GM19240 (cell line): ENCODE data around the gene SMOC1.

ENCODE experiments used
- DNase-seq: peaks from one replicate; pipeline ENCODE4 v3.0.0; 2011; ENCODE audit warnings: low spot score; ENCODE audit not compliant: insufficient read length

SMOC1 gene

GRCh38 chr14:69938751-69939150 lies 59.5 kb downstream of the SMOC1 start:
- DNase-seq, result no peak

GRCh38 chr14:69941768-69942742 lies 62.8 kb downstream of the SMOC1 start:
- DNase-seq, result no peak

GRCh38 chr14:69943084-69943780 lies 64.0 kb downstream of the SMOC1 start:
- DNase-seq, result no peak

- DNase-seq, result no peak
These were observed 66.1 kb downstream of the SMOC1 start for GRCh38 chr14:69945347-69945746.

- DNase-seq, result no peak
These were observed 66.7 kb downstream of the SMOC1 start for GRCh38 chr14:69945912-69946311.

GRCh38 chr14:69948351-69948750 lies 69.1 kb downstream of the SMOC1 start:
- no peak for DNase-seq

DNA sequence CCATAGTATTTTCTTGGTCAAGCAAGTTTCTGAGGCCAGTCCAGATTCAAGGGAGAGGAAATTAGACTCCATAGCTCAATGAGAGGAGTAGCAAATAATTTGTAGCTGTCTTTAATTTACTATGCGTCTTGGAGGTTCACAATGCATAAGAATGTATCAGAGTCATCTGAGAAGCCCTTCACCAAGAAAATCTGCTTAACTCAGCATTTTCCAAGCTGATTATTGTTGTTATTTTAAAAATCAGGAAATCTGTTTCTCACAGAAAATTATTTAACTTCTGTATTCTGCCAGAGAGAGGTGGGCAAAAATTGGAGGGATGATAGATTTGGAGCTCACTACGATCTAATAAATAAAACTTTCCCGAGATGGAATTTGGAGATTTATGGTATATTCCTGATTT lies 72.0 kb downstream of the SMOC1 start:
- no peak for DNase-seq

- no peak for DNase-seq
These were observed 72.7 kb downstream of the SMOC1 start for GRCh38 chr14:69951935-69952334.

GRCh38 chr14:69953266-69953915 lies 74.2 kb downstream of the SMOC1 start:
- DNase-seq, result no peak

GRCh38 chr14:69955855-69956845 lies 76.9 kb downstream of the SMOC1 start:
- DNase-seq, result no peak

DNA sequence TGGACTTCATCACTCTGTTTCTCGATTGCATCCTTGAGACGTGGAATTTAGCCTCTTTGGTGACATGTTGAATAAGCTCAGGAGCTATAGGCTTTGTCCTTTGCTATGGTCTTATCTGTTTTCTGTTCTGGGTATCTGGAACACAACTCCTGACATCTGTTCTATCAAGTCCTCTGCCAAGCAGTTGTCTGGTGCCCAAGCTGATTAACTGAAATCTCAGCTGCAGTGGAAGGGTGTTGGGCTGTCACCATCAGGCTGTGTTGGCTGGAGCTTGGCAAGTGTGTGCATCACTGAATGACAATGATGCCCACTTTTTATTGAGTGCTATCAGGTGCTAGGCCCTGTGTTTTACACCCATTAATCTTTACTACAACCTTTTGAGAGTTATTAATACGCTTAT lies 77.8 kb downstream of the SMOC1 start:
- no peak for DNase-seq

- no peak for DNase-seq
These were observed 78.8 kb downstream of the SMOC1 start for GRCh38 chr14:69957986-69958385.

- no peak for DNase-seq
These were observed 79.9 kb downstream of the SMOC1 start for GRCh38 chr14:69959136-69959535.

DNA sequence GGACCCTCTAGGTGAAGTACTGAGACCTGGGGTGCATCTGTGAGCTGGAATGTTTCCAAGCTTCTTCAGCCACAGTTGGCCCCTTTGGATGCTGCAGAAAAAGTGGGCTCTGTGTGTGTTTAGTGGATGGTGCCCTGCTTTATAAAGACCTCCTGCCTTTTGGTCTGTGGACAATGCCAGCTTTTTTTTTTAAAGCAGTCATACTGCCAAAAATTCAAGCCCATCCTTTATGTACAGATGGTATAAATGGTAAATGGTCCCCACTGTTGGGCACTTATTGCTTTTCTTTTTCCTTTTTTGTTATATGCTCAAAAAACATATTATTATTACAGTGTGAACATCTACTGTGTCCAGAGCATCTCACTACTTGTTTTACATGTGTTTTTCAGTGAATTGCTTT lies 81.1 kb downstream of the SMOC1 start:
- no peak for DNase-seq

- DNase-seq, result no peak
These were observed 84.8 kb downstream of the SMOC1 start for GRCh38 chr14:69963966-69964365.

- DNase-seq, result no peak
These were observed 85.6 kb downstream of the SMOC1 start for GRCh38 chr14:69964841-69965240.

DNA sequence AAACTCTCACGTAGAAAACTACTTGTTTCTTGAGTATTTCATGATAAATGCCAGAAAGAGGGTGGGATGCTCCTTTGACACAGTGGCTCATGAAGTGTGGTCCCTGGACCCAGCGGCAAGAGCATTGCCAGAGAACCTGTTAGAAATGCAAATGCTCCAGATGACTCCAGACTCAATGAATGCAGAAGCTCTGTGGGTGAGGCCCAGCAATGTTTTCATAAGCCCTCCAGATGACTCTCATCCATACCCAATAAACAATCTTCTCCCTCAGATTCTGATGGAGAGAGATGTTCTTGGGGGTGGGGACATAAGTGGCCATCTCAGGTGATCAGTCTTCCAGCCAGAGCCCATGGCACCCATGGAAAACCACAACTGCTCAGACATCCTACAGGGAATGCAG lies 88.9 kb downstream of the SMOC1 start:
- no peak for DNase-seq

GRCh38 chr14:69968681-69969080 lies 89.5 kb downstream of the SMOC1 start:
- no peak for DNase-seq

DNA sequence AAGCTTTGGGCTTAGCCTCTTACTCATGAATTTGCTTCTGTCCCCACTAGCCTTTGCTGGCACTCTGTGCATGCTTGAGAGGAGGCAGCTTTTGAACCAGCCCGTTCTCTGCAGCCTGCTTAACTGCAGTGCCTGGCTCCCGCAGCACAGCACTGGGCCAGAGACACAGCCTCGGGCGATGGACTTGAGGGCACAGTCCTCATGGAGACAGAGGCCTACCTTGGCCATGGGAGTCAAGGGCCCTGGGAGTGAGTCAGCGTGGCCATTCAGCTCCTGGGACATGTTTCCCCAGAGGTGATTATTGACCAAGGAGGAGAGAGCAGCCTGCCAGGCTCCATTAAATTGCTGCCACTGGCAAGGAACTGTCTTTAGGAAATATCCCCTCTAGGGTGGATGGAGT lies 93.5 kb downstream of the SMOC1 start:
- no peak for DNase-seq

DNA sequence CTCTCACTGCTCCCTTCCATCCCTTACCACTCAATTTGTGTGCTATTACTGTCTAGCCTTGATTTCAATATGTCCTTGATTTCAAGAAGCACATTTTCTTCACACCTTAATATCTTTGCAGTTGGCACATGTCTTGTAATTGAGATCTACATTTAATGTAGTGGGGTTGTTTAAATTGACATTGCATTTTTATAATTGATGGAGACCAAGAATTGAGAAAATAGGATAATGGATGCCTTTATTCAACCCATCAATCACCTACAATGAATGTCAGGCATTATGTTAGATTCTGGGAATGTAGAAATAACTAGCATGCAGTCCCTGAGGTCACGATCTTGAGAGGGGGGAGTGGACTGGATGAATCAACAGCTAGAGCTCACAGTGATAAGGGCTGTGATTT lies 94.6 kb downstream of the SMOC1 start:
- DNase-seq, result no peak

DNA sequence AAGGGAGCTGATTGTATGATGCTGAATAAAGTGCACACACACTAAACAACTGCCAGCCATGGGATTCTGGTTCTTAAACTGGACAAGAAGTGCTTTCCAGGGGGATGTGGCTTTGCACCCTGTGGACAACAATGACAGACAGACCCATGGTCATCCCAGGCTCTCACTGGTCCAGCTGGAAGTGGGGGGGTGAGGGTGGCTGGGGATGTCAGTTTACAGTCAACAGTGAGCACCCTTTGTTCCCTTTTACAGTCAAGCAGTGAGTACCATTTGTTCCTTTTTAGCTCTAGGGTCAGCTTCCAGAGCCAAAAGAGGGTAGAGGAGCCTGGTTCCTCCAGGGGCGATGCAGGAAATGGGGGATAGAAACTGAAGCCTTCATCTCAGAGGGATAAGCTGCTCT lies 100.7 kb downstream of the SMOC1 start:
- no peak for DNase-seq
